Measurements from ENCODE around the gene INTS2.
"Not testable (repeated sequence)": the region's sequence is repeated elsewhere in the genome, so short reads cannot be mapped to it uniquely, and the experiment has no call there.

INTS2 gene

GRCh38 chr17:61831099-61831498 lies 96.7 kb downstream of the INTS2 start:
- H3K4me3 ChIP-seq (ENCODE audit: insufficient read depth, low read length, poor library complexity, severe bottlenecking): no peak overlapping the region
- H3F3A ChIP-seq (ENCODE audit: insufficient read depth): no peaks in the 10 kb centered on the region
- H3K9ac ChIP-seq (ENCODE audit: low read length): no peak overlapping the region
- H3K27ac ChIP-seq (ENCODE audit: low read depth, low read length): no peak overlapping the region
- no peaks in the 10 kb centered on the region for H3K9me3 ChIP-seq (ENCODE audit: insufficient read depth, low read length)
- H3K36me3 ChIP-seq (ENCODE audit: low read length): peaks cover 29% of the 10 kb centered on the region
- H3K9me2 ChIP-seq (replicated peaks; ENCODE audit: insufficient read depth, low read length): no peaks in the 10 kb centered on the region
- H2AFZ ChIP-seq (ENCODE audit: low read depth, low read length, severe bottlenecking): no peak overlapping the region
- H3K27me3 ChIP-seq (ENCODE audit: low read length): no peaks in the 10 kb centered on the region
- no peaks in the 10 kb centered on the region; the same call in 1 of the 2 replicates for H4K20me1 ChIP-seq (ENCODE audit: low read depth, low read length)
- no peak overlapping the region for H3K4me2 ChIP-seq (ENCODE audit: low read depth, low read length, poor library complexity, severe bottlenecking)
- peaks cover 4% of the 10 kb centered on the region; the same call in 1 of the 2 replicates for H3K79me2 ChIP-seq (ENCODE audit: insufficient read depth, low read length)
- TF ChIP-seq CTCF (IDR thresholded peaks at IDR 0.05; ENCODE audit: insufficient read depth, low read length, poor library complexity, severe bottlenecking) (no peak), EZH2phosphoT487 (conservative IDR thresholded peaks at IDR 0.05; ENCODE audit: low read length) (no peak)

GRCh38 chr17:61828694-61829093 lies 99.1 kb downstream of the INTS2 start:
- TF ChIP-seq EZH2phosphoT487 (conservative IDR thresholded peaks at IDR 0.05; ENCODE audit: low read length) (no peak), CTCF (IDR thresholded peaks at IDR 0.05; ENCODE audit: insufficient read depth, low read length, poor library complexity, severe bottlenecking) (no peak)
- no peaks in the 10 kb centered on the region for H3K27me3 ChIP-seq (ENCODE audit: low read length)
- no peak overlapping the region for H3K27ac ChIP-seq (ENCODE audit: low read depth, low read length)
- peaks cover 25% of the 10 kb centered on the region for H3K36me3 ChIP-seq (ENCODE audit: low read length)
- H3K9ac ChIP-seq (ENCODE audit: low read length): no peak overlapping the region
- no peak overlapping the region for H3K4me3 ChIP-seq (ENCODE audit: insufficient read depth, low read length, poor library complexity, severe bottlenecking)
- no peaks in the 10 kb centered on the region for H3K9me2 ChIP-seq (replicated peaks; ENCODE audit: insufficient read depth, low read length)
- no peak overlapping the region for H3K4me2 ChIP-seq (ENCODE audit: low read depth, low read length, poor library complexity, severe bottlenecking)
- H2AFZ ChIP-seq (ENCODE audit: low read depth, low read length, severe bottlenecking): no peak overlapping the region
- peaks cover 15% of the 10 kb centered on the region; the same call in 1 of the 2 replicates for H3K79me2 ChIP-seq (ENCODE audit: insufficient read depth, low read length)
- H3F3A ChIP-seq (ENCODE audit: insufficient read depth): no peaks in the 10 kb centered on the region
- no peaks in the 10 kb centered on the region for H3K9me3 ChIP-seq (ENCODE audit: insufficient read depth, low read length)
- no peaks in the 10 kb centered on the region for H4K20me1 ChIP-seq (ENCODE audit: low read depth, low read length)

- H3K27ac ChIP-seq (ENCODE audit: low read depth, low read length): no peak overlapping the region
- no peak for TF ChIP-seq CTCF (IDR thresholded peaks at IDR 0.05; ENCODE audit: insufficient read depth, low read length, poor library complexity, severe bottlenecking)
- no peak overlapping the region for H3K4me3 ChIP-seq (ENCODE audit: insufficient read depth, low read length, poor library complexity, severe bottlenecking)
- H3K4me2 ChIP-seq (ENCODE audit: low read depth, low read length, poor library complexity, severe bottlenecking): no peak overlapping the region
- H3K9me2 ChIP-seq (replicated peaks; ENCODE audit: insufficient read depth, low read length): no peaks in the 10 kb centered on the region
- H3K9me3 ChIP-seq (ENCODE audit: insufficient read depth, low read length): no peaks in the 10 kb centered on the region
- H4K20me1 ChIP-seq (ENCODE audit: low read depth, low read length): no peaks in the 10 kb centered on the region
- peaks cover 17% of the 10 kb centered on the region; the same call in 1 of the 2 replicates for H3K79me2 ChIP-seq (ENCODE audit: insufficient read depth, low read length)
- H3F3A ChIP-seq (ENCODE audit: insufficient read depth): no peaks in the 10 kb centered on the region
- H3K36me3 ChIP-seq (ENCODE audit: low read length): peaks cover 26% of the 10 kb centered on the region
- H2AFZ ChIP-seq (ENCODE audit: low read depth, low read length, severe bottlenecking): no peak overlapping the region
- no peaks in the 10 kb centered on the region for H3K27me3 ChIP-seq (ENCODE audit: low read length)
- H3K9ac ChIP-seq (ENCODE audit: low read length): no peak overlapping the region
These were observed 100.0 kb downstream of the INTS2 start for GRCh38 chr17:61827649-61828395.

GRCh38 chr17:61826866-61827265 lies 100.9 kb downstream of the INTS2 start:
- H3K4me2 ChIP-seq (ENCODE audit: low read depth, low read length, poor library complexity, severe bottlenecking); H2AFZ ChIP-seq (ENCODE audit: low read depth, low read length, severe bottlenecking); H3K27ac ChIP-seq (ENCODE audit: low read depth, low read length); H3K9me3 ChIP-seq (ENCODE audit: insufficient read depth, low read length); H3K27me3 ChIP-seq (ENCODE audit: low read length); H4K20me1 ChIP-seq (ENCODE audit: low read depth, low read length); H3F3A ChIP-seq (ENCODE audit: insufficient read depth); H3K9ac ChIP-seq (ENCODE audit: low read length); H3K9me2 ChIP-seq (replicated peaks; ENCODE audit: insufficient read depth, low read length); H3K4me3 ChIP-seq (ENCODE audit: insufficient read depth, low read length, poor library complexity, severe bottlenecking): not testable (repeated sequence)
- H3K36me3 ChIP-seq (ENCODE audit: low read length): peaks cover 36% of the 10 kb centered on the region
- peaks cover 22% of the 10 kb centered on the region for H3K79me2 ChIP-seq (ENCODE audit: insufficient read depth, low read length)

- not testable (repeated sequence) for H3K9me2 ChIP-seq (replicated peaks; ENCODE audit: insufficient read depth, low read length); H3K4me3 ChIP-seq (ENCODE audit: insufficient read depth, low read length, poor library complexity, severe bottlenecking); H3F3A ChIP-seq (ENCODE audit: insufficient read depth); H3K9ac ChIP-seq (ENCODE audit: low read length); H3K4me2 ChIP-seq (ENCODE audit: low read depth, low read length, poor library complexity, severe bottlenecking); H3K9me3 ChIP-seq (ENCODE audit: insufficient read depth, low read length); H2AFZ ChIP-seq (ENCODE audit: low read depth, low read length, severe bottlenecking); H4K20me1 ChIP-seq (ENCODE audit: low read depth, low read length); H3K27me3 ChIP-seq (ENCODE audit: low read length); H3K27ac ChIP-seq (ENCODE audit: low read depth, low read length)
- H3K79me2 ChIP-seq (ENCODE audit: insufficient read depth, low read length): peaks cover 22% of the 10 kb centered on the region
- peaks cover 41% of the 10 kb centered on the region for H3K36me3 ChIP-seq (ENCODE audit: low read length)
These were observed 101.6 kb downstream of the INTS2 start for GRCh38 chr17:61826198-61826597.
